DND-41 (cell line): ENCODE measurements around the gene NID2.

Experiments
- ATAC-seq: fragments of 200-7000 bp; cut with Tn5 transposase; 3 replicates; pipeline ENCODE4 v1.9.1; 2021; ENCODE audit warnings: low read depth; ENCODE audit not compliant: insufficient read depth
- DNase-seq: peaks from one replicate; pipeline ENCODE4 v3.0.0-alpha.2; 2020
- H2AFZ ChIP-seq: 2 replicates; pipeline ENCODE4 v1.6.0; 2012; ENCODE audit warnings: low read depth, low read length
- H3K27ac ChIP-seq: 2 replicates; pipeline ENCODE4 v1.5.1; 2012; ENCODE audit warnings: low read length, inconsistent platforms
- H3K27me3 ChIP-seq: fragments of 200-600 bp; sonication (generic); 2 replicates; pipeline ENCODE4 v1.6.0; 2012; ENCODE audit warnings: low read length, mild to moderate bottlenecking, inconsistent platforms; ENCODE audit not compliant: insufficient read depth, poor library complexity
- H3K36me3 ChIP-seq: 2 replicates; pipeline ENCODE4 v1.5.1; 2012; ENCODE audit warnings: low read length, inconsistent platforms; ENCODE audit not compliant: insufficient read depth
- H3K4me1 ChIP-seq: 2 replicates; pipeline ENCODE4 v1.5.1; 2012; ENCODE audit warnings: mild to moderate bottlenecking, low read length; ENCODE audit not compliant: insufficient read depth
- H3K4me2 ChIP-seq: 2 replicates; pipeline ENCODE4 v1.6.0; 2012; ENCODE audit warnings: mild to moderate bottlenecking, moderate library complexity, low read length, inconsistent platforms; ENCODE audit not compliant: insufficient read depth
- H3K4me3 ChIP-seq, 2 experiments: fragments of 200-600 bp in 1 of 2; shearing (Covaris generic) in 1 of 2; 2 replicates each; pipeline ENCODE4 v1.5.1; 2012 to 2016; ENCODE audit warnings: inconsistent platforms in 2 of 2, low read length in 2 of 2, mild to moderate bottlenecking in 2 of 2, low read depth in 1 of 2, moderate library complexity in 1 of 2
- H3K79me2 ChIP-seq: 2 replicates; pipeline ENCODE4 v1.6.0; 2012; ENCODE audit warnings: low read length, inconsistent platforms; ENCODE audit not compliant: insufficient read depth
- H3K9ac ChIP-seq: 2 replicates; pipeline ENCODE4 v1.6.0; 2012; ENCODE audit warnings: low read depth, mild to moderate bottlenecking, inconsistent platforms, low read length, moderate library complexity
- H3K9me3 ChIP-seq: 2 replicates; pipeline ENCODE4 v1.5.1; 2012; ENCODE audit warnings: low read length, moderate library complexity, mild to moderate bottlenecking, inconsistent platforms; ENCODE audit not compliant: insufficient read depth, severe bottlenecking
- H4K20me1 ChIP-seq: 2 replicates; pipeline ENCODE4 v1.6.0; 2012; ENCODE audit warnings: low read length; ENCODE audit not compliant: insufficient read depth
- CTCF ChIP-seq: IDR thresholded peaks from 2 replicates; pipeline ENCODE4 v1.5.1; 2012; ENCODE audit warnings: borderline replicate concordance, low read length, moderate library complexity, mild to moderate bottlenecking; ENCODE audit not compliant: poor library complexity, severe bottlenecking; ENCODE audit errors: extremely low read depth
- EZH2 ChIP-seq: IDR thresholded peaks from 3 replicates; pipeline ENCODE4 v1.6.1; 2012; ENCODE audit warnings: borderline replicate concordance, low read depth, mild to moderate bottlenecking, moderate library complexity, low read length, inconsistent platforms; ENCODE audit not compliant: severe bottlenecking

Gene NID2

GRCh38 chr14:52081964-52082363 is 13.1 kb upstream of the NID2 start:
- Histone ChIP-seq H3K4me2 (no peak overlapping the region), H3K36me3 (no peaks in the 10 kb centered on the region), H3K4me3 (no peak overlapping the region), H3K27me3 (no peaks in the 10 kb centered on the region), H3K79me2 (no peaks in the 10 kb centered on the region), H3K9ac (no peak overlapping the region), H3K9me3 (peaks cover 9% of the 10 kb centered on the region), H3K4me1 (no peaks in the 10 kb centered on the region), H2AFZ (no peak overlapping the region), H4K20me1 (no peaks in the 10 kb centered on the region), H3K27ac (no peak overlapping the region)
- TF ChIP-seq EZH2 (no peak), CTCF (no peak)
- no peak for DNase-seq
- ATAC-seq = no peak

- Histone ChIP-seq H3K79me2 (no peaks in the 10 kb centered on the region), H3K9me3 (peaks cover 9% of the 10 kb centered on the region), H3K4me2 (no peak overlapping the region), H3K4me1 (no peaks in the 10 kb centered on the region), H3K27me3 (no peaks in the 10 kb centered on the region), H3K36me3 (no peaks in the 10 kb centered on the region), H3K9ac (no peak overlapping the region), H4K20me1 (no peaks in the 10 kb centered on the region), H3K4me3 (no peak overlapping the region), H2AFZ (no peak overlapping the region), H3K27ac (no peak overlapping the region)
- no peak for ATAC-seq
- DNase-seq = no peak
- no peak for TF ChIP-seq EZH2
- TF ChIP-seq CTCF = no peak
Measured at GRCh38 chr14:52080808-52081755, 12.2 kb upstream of the NID2 start.

GRCh38 chr14:52080158-52080800 is 11.4 kb upstream of the NID2 start:
- no peak overlapping the region for H3K27ac ChIP-seq
- DNase-seq (no peak), ATAC-seq (no peak)
- no peaks in the 10 kb centered on the region for H3K36me3 ChIP-seq
- peaks cover 6% of the 10 kb centered on the region for H3K9me3 ChIP-seq
- H3K4me2 ChIP-seq = no peak overlapping the region
- no peak overlapping the region for H2AFZ ChIP-seq
- H4K20me1 ChIP-seq = no peaks in the 10 kb centered on the region
- no peaks in the 10 kb centered on the region for H3K79me2 ChIP-seq
- H3K4me3 ChIP-seq = no peak overlapping the region
- H3K27me3 ChIP-seq = no peaks in the 10 kb centered on the region
- no peak overlapping the region for H3K9ac ChIP-seq
- H3K4me1 ChIP-seq = no peaks in the 10 kb centered on the region
- TF ChIP-seq CTCF (no peak), EZH2 (no peak)
